A549 treated with CpdA at 1 μM for 4 hours (cell line): ENCODE results near the gene TRIM59. TPM values are rescaled to one million over a fixed set of nuclear protein-coding genes. Genes with fewer than 3 reads are reported as not detected.

Source experiments
- total RNA-seq: library from RNA; stranded (reverse); fragments of 200-300 nt; extraction: Qiagen RNA extraction; gene quantifications from 5 replicates; pipeline ENCODE4 v1.2.3, GENCODE V29; 2022; ENCODE audit warnings: low read depth

The TRIM59 gene
- total RNA-seq: 8.9 to 10.8 TPM (median 9.3 TPM) in 5 replicates

GRCh38 chr3:160449636-160450598 lies at the start of gene TRIM59:
TRIM59 (minus strand) TSS chr3:160449786; CDS start chr3:160439183, 10,603 bp downstream.

GRCh38 chr3:160399125-160400029 lies 50.2 kb downstream of the TRIM59 start, which contains the start of the genes IFT80 and SMC4:
IFT80 (minus strand) TSS chr3:160399225; CDS start chr3:160384600, 14,625 bp downstream.
SMC4 (plus strand) TSS chr3:160399650; CDS start chr3:160400827, 1,177 bp downstream.

Other genes with a start within 250 kb of the TRIM59 start
- 1.9 to 2.3 TPM (median 2.1 TPM) in 5 replicates for gene C3orf80, start 224.4 kb downstream of the TRIM59 start, total RNA-seq
- gene IFT80, start 50.6 kb downstream of the TRIM59 start, total RNA-seq: 11.3 to 18.1 TPM (median 12.3 TPM) in 5 replicates
- 79.2 to 118 TPM (median 98.9 TPM) in 5 replicates for gene SMC4, start 50.1 kb downstream of the TRIM59 start, total RNA-seq
- gene KPNA4, start 115.8 kb upstream of the TRIM59 start, total RNA-seq: 29.6 to 34.3 TPM (median 30.6 TPM) in 5 replicates
- gene ARL14, start 227.4 kb upstream of the TRIM59 start, total RNA-seq: 1.1 to 1.8 TPM (median 1.2 TPM) in 5 replicates